GM12878 (cell line): ENCODE measurements around the gene TRIM47. TPM values are rescaled to one million over a fixed set of nuclear protein-coding genes. Genes with fewer than 3 reads are reported as not detected.

Experiments used
- ATAC-seq: fragments of 200-7000 bp; cut with Tn5 transposase; 3 replicates; pipeline ENCODE4 v1.9.1; 2020; ENCODE audit warnings: mild to moderate bottlenecking, moderate library complexity
- BruUV-seq: library from RNA; stranded (reverse); fragments of 400-500 nt; replicated peaks from 2 replicates; lab custom pipeline; 2021; lab: Mats Ljungman, UMichigan
- CTCF ChIA-PET: fragments of 300-600 bp; sonication (Branson Sonifier 250); formaldehyde crosslinking; extraction: SDS; loops from one replicate; lab custom pipeline; 2021; ENCODE audit warnings: inconsistent platforms; lab: Yijun Ruan, JAX
- POLR2A ChIA-PET: fragments of 350-600 bp; formaldehyde crosslinking; extraction: SDS; loops from one replicate; lab custom pipeline; 2021; ENCODE audit warnings: inconsistent platforms; lab: Charles Lee
- RAD21 ChIA-PET: fragments of 300-600 bp; sonication (Branson Sonifier 250); formaldehyde crosslinking; loops from one replicate; lab custom pipeline; 2023; ENCODE audit warnings: antibody characterized with exemption; ENCODE audit not compliant: unreplicated experiment; lab: Charles Lee
- SMC1A ChIA-PET: fragments of 300-600 bp; sonication (Branson Sonifier 250); formaldehyde crosslinking; loops from one replicate; lab custom pipeline; 2023; ENCODE audit not compliant: unreplicated experiment, uncharacterized antibody; lab: Charles Lee
- DNase-seq: peaks from one replicate; pipeline ENCODE4 v3.0.0-alpha.2; 2011; ENCODE audit warnings: low read depth, low spot score
- FAIRE-seq: peaks from 3 replicates; lab custom pipeline; 2011; peaks lifted over from hg19 to GRCh38; lab: Jason Lieb, UNC
- H2AFZ ChIP-seq: 2 replicates; pipeline ENCODE4 v1.6.0; 2011; ENCODE audit warnings: low read depth, low read length, control low read depth; ENCODE audit not compliant: control insufficient read depth
- H3K27ac ChIP-seq: 2 replicates; pipeline ENCODE4 v1.5.1; 2011; ENCODE audit warnings: control low read depth; ENCODE audit not compliant: control insufficient read depth, insufficient read depth
- H3K27me3 ChIP-seq, 2 experiments: replicated peaks in 1 of 2; 2 replicates each; pipeline versions ENCODE4 v1.6.0 to v1.6.1; 2011; ENCODE audit warnings: low read length in 1 of 2; ENCODE audit not compliant: control insufficient read depth in 2 of 2, insufficient read depth in 2 of 2
- H3K36me3 ChIP-seq, 2 experiments: 2 replicates each; pipeline ENCODE4 v1.5.1; 2011; ENCODE audit warnings: low read length in 1 of 2; ENCODE audit not compliant: control insufficient read depth in 2 of 2, insufficient read depth in 2 of 2
- H3K4me1 ChIP-seq: 2 replicates; pipeline ENCODE4 v1.6.1; 2011; ENCODE audit warnings: mild to moderate bottlenecking, low read length, moderate library complexity, mixed read lengths; ENCODE audit not compliant: control insufficient read depth, insufficient read depth
- H3K4me2 ChIP-seq: 2 replicates; pipeline ENCODE4 v1.6.0; 2011; ENCODE audit warnings: control low read depth; ENCODE audit not compliant: control insufficient read depth, insufficient read depth
- H3K4me3 ChIP-seq: fragments of 200-600 bp; sonication (generic); 2 replicates; pipeline ENCODE4 v1.5.1; 2016
- H3K79me2 ChIP-seq: 2 replicates; pipeline ENCODE4 v1.6.0; 2011; ENCODE audit warnings: low read length; ENCODE audit not compliant: control insufficient read depth, insufficient read depth
- H3K9ac ChIP-seq: 2 replicates; pipeline ENCODE4 v1.8.0; 2011; ENCODE audit warnings: low read length, control low read depth, mixed read lengths; ENCODE audit not compliant: control insufficient read depth, insufficient read depth
- H3K9me3 ChIP-seq: replicated peaks from 3 replicates; pipeline ENCODE4 v1.5.1; 2011; ENCODE audit warnings: mild to moderate bottlenecking, low read length; ENCODE audit not compliant: control insufficient read depth, insufficient read depth
- H4K20me1 ChIP-seq: 2 replicates; pipeline ENCODE4 v1.6.0; 2011; ENCODE audit not compliant: control insufficient read depth, insufficient read depth
- ATF2 ChIP-seq: IDR thresholded peaks from 2 replicates; pipeline ENCODE4 v1.6.1; 2012; ENCODE audit warnings: low read length, inconsistent platforms
- BCL11A ChIP-seq: IDR thresholded peaks from 2 replicates; pipeline ENCODE4 v1.6.1; 2011; ENCODE audit warnings: low read depth, low read length
- BRCA1 ChIP-seq: IDR thresholded peaks from 2 replicates; pipeline ENCODE4 v1.6.1; 2011; ENCODE audit warnings: low read depth, low read length, improper control_type of control experiment
- CEBPZ ChIP-seq: fragments of 150-350 bp; IDR thresholded peaks from 2 replicates; pipeline ENCODE4 v1.6.1; 2016; ENCODE audit warnings: low read depth, low read length
- EP300 ChIP-seq, 2 experiments: fragments of 150-350 bp in 1 of 2; IDR thresholded peaks; 2 replicates each; pipeline ENCODE4 v1.6.1; 2011 to 2012; ENCODE audit warnings: low read depth in 2 of 2, low read length in 2 of 2, borderline replicate concordance in 1 of 2, improper control_type of control experiment in 1 of 2, inconsistent platforms in 1 of 2; ENCODE audit not compliant: control insufficient read depth in 1 of 2
- POLR2A ChIP-seq: IDR thresholded peaks from 2 replicates; pipeline ENCODE4 v1.6.1; 2011; ENCODE audit warnings: low read depth, mild to moderate bottlenecking, low read length
- RUNX3 ChIP-seq: IDR thresholded peaks from 2 replicates; pipeline ENCODE4 v1.6.1; 2012; ENCODE audit warnings: low read length, inconsistent platforms
- SIN3A ChIP-seq: IDR thresholded peaks from 2 replicates; pipeline ENCODE4 v1.6.1; 2012; ENCODE audit warnings: low read depth, low read length, improper control_type of control experiment
- SPI1 ChIP-seq: IDR thresholded peaks from 2 replicates; pipeline ENCODE4 v1.6.1; 2011; ENCODE audit warnings: low read depth, mild to moderate bottlenecking, low read length, moderate library complexity, borderline replicate concordance; ENCODE audit not compliant: insufficient read depth
- ZNF24 ChIP-seq: fragments of 450-650 bp; IDR thresholded peaks from 2 replicates; pipeline ENCODE4 v1.6.1; 2017; ENCODE audit warnings: antibody characterized with exemption, mild to moderate bottlenecking
- WGBS: methylation state at CpG from one replicate; pipeline ENCODE4 v1.1.6; 2016; ENCODE audit warnings: low lambda C conversion rate; ENCODE audit not compliant: insufficient replicate concordance, insufficient coverage; ENCODE audit errors: missing lambda C conversion rate; 5-methylcytosine and 5-hydroxymethylcytosine counted together
- in situ Hi-C: fragments of 300-500 bp; cut with MboI; formaldehyde crosslinking; loops from 9 replicates; pipeline ENCODE4 v1.14.3; 2018; ENCODE audit warnings: mixed read lengths
- intact Hi-C: fragments of 100-400 bp; cut with micrococcal nuclease; formaldehyde crosslinking; loops from one replicate; pipeline ENCODE4 v1.14.2; 2022; ENCODE audit not compliant: unreplicated experiment
- polyA plus RNA-seq, 11 experiments: library from polyadenylated mRNA; depleted of rRNA in 4 of 11; unstranded in 6 of 11; stranded (reverse) in 5 of 11; fragments of >200 nt; fragmentation: Nextera tagmentation in 4 of 11; fragmentation: Illumina TruSeq in 1 of 11; extraction: Ambion mirVana in 4 of 11; extraction: Trizol in 1 of 11; gene quantifications; 1 replicate in 1 of 11; 2 replicates in 10 of 11; pipeline versions ENCODE4 v1.2.1 to v1.2.3, GENCODE V29; 2011 to 2016; ENCODE audit warnings: inconsistent platforms in 2 of 11, missing spikeins in 2 of 11, low read depth in 1 of 11
- total RNA-seq, 4 experiments: library from RNA; depleted of rRNA in 3 of 4; stranded (reverse); fragments of >200 nt in 3 of 4; fragmentation: Illumina TruSeq in 1 of 4; extraction: Trizol in 1 of 4; gene quantifications; 2 replicates each; pipeline versions ENCODE4 v1.2.1 to v1.2.3, GENCODE V29; 2013 to 2021

Gene TRIM47
- total and polyA plus RNA-seq, 10 of the 15 experiments (the other 5 are each of a cell fraction or from before 2014, with no cell fraction given), result 0.35 to 9.7 (median 5.3) TPM

GRCh38 chr17:75909051-75909811 lies 30.9 kb upstream of the TRIM47 start:
- ChIA-PET CTCF (interaction anchor here (1.0 to 1.8 kb wide), 4 partner anchors 94 to 105 kb away, joined by 3 to 9 read pairs (median 5); no protein-coding TSS in a partner anchor), RAD21 (interaction anchor here (1.6 to 1.8 kb wide), 2 partner anchors 94 to 105 kb away, joined by 4 read pairs; no protein-coding TSS in a partner anchor), SMC1A (interaction anchor here (0.9 to 1.1 kb wide), 4 partner anchors 88 to 198 kb away, joined by 3 to 5 read pairs (median 3); no protein-coding TSS in a partner anchor), POLR2A (interaction anchor here (0.5 kb wide), 2 partner anchors 22 to 406 kb away, joined by 5 to 6 read pairs; no protein-coding TSS in a partner anchor)
- no peak for TF ChIP-seq SIN3A
- TF ChIP-seq SPI1, result no peak
- TF ChIP-seq ZNF24, result no peak
- no peak for TF ChIP-seq BRCA1
- no peak for TF ChIP-seq CEBPZ
- TF ChIP-seq ATF2, result no peak
- TF ChIP-seq RUNX3, result no peak
- no peak for TF ChIP-seq POLR2A
- no peak for TF ChIP-seq BCL11A
- TF ChIP-seq EP300 (IDR thresholded peaks at IDR 0.05; ENCODE audit: borderline replicate concordance in 1 of 2, control insufficient read depth in 1 of 2, low read depth in 2 of 2, low read length in 2 of 2), result no peak
- in situ Hi-C loops, result loop anchor here (5.0 kb wide), 1 partner anchor 98 kb away; no protein-coding TSS in a partner anchor
- no peak for ATAC-seq
- Histone ChIP-seq H3K36me3 (no peaks in the 10 kb centered on the region), H3K79me2 (peaks cover 3% of the 10 kb centered on the region), H3K27ac (no peak overlapping the region), H3K4me2 (no peak overlapping the region), H4K20me1 (no peaks in the 10 kb centered on the region), H3K9ac (no peak overlapping the region), H3K27me3 (no peaks in the 10 kb centered on the region), H3K4me1 (no peaks in the 10 kb centered on the region), H3K4me3 (no peak overlapping the region), H3K9me3 (no peaks in the 10 kb centered on the region), H2AFZ (no peak overlapping the region)
- intact Hi-C loops, result no loop called here
- DNase-seq, result no peak
- no peak for FAIRE-seq
- no TSS peak for BruUV-seq
- 64% methylated on average over 14 of the region's 14 CpGs for WGBS
